ENCODE data around the gene SELENOV. TPM values are rescaled to one million over a fixed set of nuclear protein-coding genes. Genes with fewer than 3 reads are reported as not detected.

SELENOV gene
- total and polyA plus RNA-seq, 4 donors = not detected

- no peaks in the 10 kb centered on the region for H3K36me3 ChIP-seq (ENCODE audit: control insufficient read depth in 4 of 4, insufficient read depth in 4 of 4, low read length in 4 of 4)
- H3K9me3 ChIP-seq (ENCODE audit: control insufficient read depth in 4 of 4, insufficient read depth in 3 of 4, low read length in 3 of 4) = no peaks in the 10 kb centered on the region
- WGBS, 2 donors = 69 to 74% methylated on average over 5 of the region's 5 CpGs
- H3K27me3 ChIP-seq (ENCODE audit: control insufficient read depth in 3 of 3, insufficient read depth in 3 of 3, low read length in 2 of 3) = peaks cover 0 to 38% (median 26%) of the 10 kb centered on the region in 3 donors
- TF ChIP-seq, protein P1, sequence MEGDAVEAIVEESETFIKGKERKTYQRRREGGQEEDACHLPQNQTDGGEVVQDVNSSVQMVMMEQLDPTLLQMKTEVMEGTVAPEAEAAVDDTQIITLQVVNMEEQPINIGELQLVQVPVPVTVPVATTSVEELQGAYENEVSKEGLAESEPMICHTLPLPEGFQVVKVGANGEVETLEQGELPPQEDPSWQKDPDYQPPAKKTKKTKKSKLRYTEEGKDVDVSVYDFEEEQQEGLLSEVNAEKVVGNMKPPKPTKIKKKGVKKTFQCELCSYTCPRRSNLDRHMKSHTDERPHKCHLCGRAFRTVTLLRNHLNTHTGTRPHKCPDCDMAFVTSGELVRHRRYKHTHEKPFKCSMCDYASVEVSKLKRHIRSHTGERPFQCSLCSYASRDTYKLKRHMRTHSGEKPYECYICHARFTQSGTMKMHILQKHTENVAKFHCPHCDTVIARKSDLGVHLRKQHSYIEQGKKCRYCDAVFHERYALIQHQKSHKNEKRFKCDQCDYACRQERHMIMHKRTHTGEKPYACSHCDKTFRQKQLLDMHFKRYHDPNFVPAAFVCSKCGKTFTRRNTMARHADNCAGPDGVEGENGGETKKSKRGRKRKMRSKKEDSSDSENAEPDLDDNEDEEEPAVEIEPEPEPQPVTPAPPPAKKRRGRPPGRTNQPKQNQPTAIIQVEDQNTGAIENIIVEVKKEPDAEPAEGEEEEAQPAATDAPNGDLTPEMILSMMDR (IDR thresholded peaks at IDR 0.05; ENCODE audit: control extremely low read depth, extremely low read depth) = no peak
- no peak overlapping the region for H3K4me3 ChIP-seq
- DNase-seq = no peak
- no peak for ATAC-seq (ENCODE audit: insufficient read depth, low FRiP score)
- peaks cover 0 to 8% (median 0%) of the 10 kb centered on the region in 5 donors for H3K4me1 ChIP-seq (ENCODE audit: control insufficient read depth in 5 of 5, insufficient read depth in 5 of 5, low read length in 5 of 5)
- no peak overlapping the region for H3K9ac ChIP-seq (ENCODE audit: insufficient read depth in 1 of 2, low read length in 2 of 2)
- H3K27ac ChIP-seq (ENCODE audit: low read depth in 1 of 2, low read length in 1 of 2) = no peak overlapping the region
Observed at GRCh38 chr19:39518458-39518857, 3.5 kb downstream of the SELENOV start.

DNA sequence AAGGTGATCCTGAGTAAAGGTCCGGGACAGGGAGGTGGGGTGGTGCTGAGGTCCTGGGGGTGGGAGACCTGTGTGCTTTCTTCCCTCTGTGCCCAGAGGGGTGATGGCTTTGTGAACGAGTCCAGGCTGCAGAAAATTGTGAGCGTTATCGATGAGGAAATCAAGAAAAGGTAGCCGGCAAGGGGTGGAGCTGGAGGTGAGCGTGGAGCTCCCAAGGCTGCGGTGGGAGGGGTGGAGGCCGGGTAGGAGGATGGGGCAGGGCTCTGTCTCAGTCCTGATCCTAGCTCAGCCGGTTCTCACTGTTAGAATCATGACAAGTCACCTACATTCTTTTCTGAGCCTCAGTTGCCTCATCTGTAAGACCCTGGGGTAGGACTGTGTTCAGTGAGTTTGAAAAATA lies 4.0 kb downstream of the SELENOV start:
- Histone ChIP-seq H3K27ac (ENCODE audit: low read depth in 1 of 2, low read length in 1 of 2) (no peak overlapping the region), H3K27me3 (ENCODE audit: control insufficient read depth in 3 of 3, insufficient read depth in 3 of 3, low read length in 2 of 3) (peaks cover 0 to 34% (median 21%) of the 10 kb centered on the region in 3 donors), H3K9ac (ENCODE audit: insufficient read depth in 1 of 2, low read length in 2 of 2) (no peak overlapping the region), H3K9me3 (ENCODE audit: control insufficient read depth in 4 of 4, insufficient read depth in 3 of 4, low read length in 3 of 4) (no peaks in the 10 kb centered on the region), H3K4me3 (no peak overlapping the region), H3K36me3 (ENCODE audit: control insufficient read depth in 4 of 4, insufficient read depth in 4 of 4, low read length in 4 of 4) (no peaks in the 10 kb centered on the region), H3K4me1 (ENCODE audit: control insufficient read depth in 5 of 5, insufficient read depth in 5 of 5, low read length in 5 of 5) (peaks cover 0 to 8% (median 0%) of the 10 kb centered on the region in 5 donors)
- no peak for ATAC-seq (ENCODE audit: insufficient read depth, low FRiP score)
- 69 to 79% methylated on average over 9 of the region's 9 CpGs for WGBS, 2 donors
- no peak for DNase-seq
- TF ChIP-seq, protein P1 (IDR thresholded peaks at IDR 0.05; ENCODE audit: control extremely low read depth, extremely low read depth) = no peak

DNA sequence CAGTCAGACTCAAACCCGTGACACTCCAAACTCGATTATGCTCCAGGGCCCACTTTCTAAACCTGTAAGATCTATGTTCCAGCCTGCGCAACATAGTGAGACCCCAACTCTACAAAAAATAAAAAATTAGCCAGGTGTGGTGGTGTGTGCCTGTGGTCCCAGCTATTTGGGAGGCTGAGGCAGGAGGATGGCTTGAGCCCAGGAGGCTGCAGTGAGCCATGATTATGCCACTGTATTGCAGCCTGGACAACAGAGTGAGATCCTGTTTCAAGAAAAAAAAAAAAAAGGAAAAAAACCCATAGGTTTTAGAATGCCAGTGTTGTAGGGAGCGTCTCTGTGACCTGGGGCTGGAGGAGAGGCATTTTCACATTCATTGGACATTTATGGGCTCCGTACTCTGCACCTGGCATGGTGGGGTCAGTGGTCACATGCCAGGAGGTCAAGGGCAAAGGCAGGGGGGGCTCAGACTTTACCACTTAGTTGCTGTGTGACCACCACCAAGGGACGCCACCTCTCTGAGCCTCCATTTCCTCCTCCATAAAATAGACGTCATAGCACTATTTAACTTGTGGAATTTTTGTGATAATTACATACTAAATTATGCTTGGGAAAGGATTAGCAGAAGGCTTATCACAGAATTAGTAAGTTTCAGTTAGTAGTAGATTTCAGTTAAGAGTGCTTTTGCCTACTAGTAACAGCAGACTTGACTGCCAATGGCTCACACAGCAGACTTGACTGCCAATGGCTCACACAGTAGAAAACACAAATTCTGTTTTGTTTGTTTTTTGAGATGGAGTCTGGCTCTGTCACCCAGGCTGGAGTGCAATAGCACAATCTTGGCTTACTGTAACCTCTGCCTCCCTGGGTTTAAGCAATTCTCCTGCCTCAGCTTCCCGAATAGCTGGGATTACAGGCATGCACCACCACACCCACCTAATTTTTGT lies 5.9 kb downstream of the SELENOV start:
- Histone ChIP-seq H3K27ac (ENCODE audit: low read depth in 1 of 2, low read length in 1 of 2) (no peak overlapping the region), H3K36me3 (ENCODE audit: control insufficient read depth in 4 of 4, insufficient read depth in 4 of 4, low read length in 4 of 4) (no peaks in the 10 kb centered on the region), H3K9ac (ENCODE audit: insufficient read depth in 1 of 2, low read length in 2 of 2) (no peak overlapping the region), H3K4me1 (ENCODE audit: control insufficient read depth in 5 of 5, insufficient read depth in 5 of 5, low read length in 5 of 5) (no peaks in the 10 kb centered on the region), H3K27me3 (ENCODE audit: control insufficient read depth in 3 of 3, insufficient read depth in 3 of 3, low read length in 2 of 3) (peaks cover 0 to 17% (median 9%) of the 10 kb centered on the region in 3 donors), H3K4me3 (no peak overlapping the region), H3K9me3 (ENCODE audit: control insufficient read depth in 4 of 4, insufficient read depth in 3 of 4, low read length in 3 of 4) (no peaks in the 10 kb centered on the region)
- DNase-seq = no peak
- 88 to 91% methylated on average over 8 of the region's 8 CpGs for WGBS, 2 donors
- TF ChIP-seq, protein P1 (IDR thresholded peaks at IDR 0.05; ENCODE audit: control extremely low read depth, extremely low read depth) = no peak
- ATAC-seq (ENCODE audit: insufficient read depth, low FRiP score) = no peak
